H7 (cell line): ENCODE data around the gene RAPGEF3. TPM values are rescaled to one million over a fixed set of nuclear protein-coding genes. Genes with fewer than 3 reads are reported as not detected.

Experiments used
- DNase-seq: peaks from one replicate; pipeline ENCODE4 v3.0.0; 2012
- H3K27me3 ChIP-seq: 2 replicates; pipeline ENCODE4 v1.6.0; 2011; ENCODE audit warnings: mild to moderate bottlenecking, low read length; ENCODE audit not compliant: control insufficient read depth, insufficient read depth
- H3K36me3 ChIP-seq: replicated peaks from 2 replicates; pipeline ENCODE4 v1.5.1; 2011; ENCODE audit warnings: low read length; ENCODE audit not compliant: control insufficient read depth, insufficient read depth
- H3K4me3 ChIP-seq: 2 replicates; pipeline ENCODE4 v1.5.1; 2011; ENCODE audit warnings: low read depth, mild to moderate bottlenecking, control low read depth, low read length, moderate library complexity; ENCODE audit not compliant: insufficient read depth
- total RNA-seq: library from RNA; depleted of rRNA; stranded (reverse); fragments of >200 nt; shearing (Covaris generic); gene quantifications from 2 replicates; pipeline ENCODE4 v1.2.3, GENCODE V29; 2014

The RAPGEF3 gene
- total RNA-seq, 1 experiment from 2014 or later, result 10.5 TPM

DNA sequence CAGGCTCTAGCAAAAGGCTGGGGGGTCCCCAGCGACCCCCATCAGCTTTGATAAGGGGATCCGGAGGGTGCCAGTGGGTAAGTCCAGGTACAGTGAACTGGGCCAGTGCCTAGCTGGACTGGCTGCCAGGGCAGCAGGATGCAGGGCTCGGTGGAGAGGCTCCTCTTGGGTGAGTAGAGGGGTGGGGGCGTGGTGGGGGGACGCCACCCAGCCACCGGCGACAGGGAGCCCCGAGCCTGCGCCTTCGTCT lies 171 bp downstream of the RAPGEF3 start:
- DNase-seq, result no peak
- H3K36me3 ChIP-seq, result no peaks in the 10 kb centered on the region
- H3K27me3 ChIP-seq, result 0 out of 2 replicates have a peak, but pooled peaks cover 1% of the 10 kb centered on the region
- H3K4me3 ChIP-seq, result peak overlapping the region; percentile 57

DNA sequence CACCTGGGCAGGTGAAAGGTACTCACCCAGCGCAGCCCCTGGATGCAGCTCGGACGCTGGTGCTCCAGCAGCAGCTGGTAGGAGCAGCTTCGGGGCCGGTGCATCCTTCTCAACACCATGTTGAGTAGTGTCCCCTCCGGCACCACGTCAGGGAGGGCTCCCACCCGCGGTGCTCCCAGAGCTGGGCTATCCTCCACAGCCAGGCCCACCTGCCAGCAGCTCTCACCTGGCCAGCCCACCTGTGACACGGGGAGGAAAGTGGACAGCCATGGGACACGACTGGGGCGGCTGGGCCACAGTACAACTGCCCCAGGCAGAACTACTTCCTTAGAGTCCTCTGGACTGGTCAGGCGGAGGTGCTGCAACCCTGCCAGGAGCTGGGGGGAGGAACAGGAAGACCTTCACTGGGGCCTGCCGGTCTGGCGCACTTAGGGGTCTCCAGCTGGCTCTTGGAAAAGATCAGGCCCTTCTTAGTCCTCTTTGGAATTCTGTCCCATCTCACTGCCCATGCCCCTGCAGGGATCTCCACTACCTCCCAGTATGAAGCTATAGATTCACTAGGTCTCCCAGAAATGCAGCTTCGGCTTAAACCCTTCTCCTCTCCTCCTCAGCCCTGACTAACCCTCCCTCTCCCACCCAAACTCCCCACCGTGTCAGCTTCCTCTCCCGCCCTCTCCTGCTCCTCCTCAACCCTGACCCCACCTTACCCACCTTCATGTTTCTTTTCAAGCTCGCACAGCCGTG lies 668 bp downstream of the RAPGEF3 start:
- Histone ChIP-seq H3K36me3 (no peaks in the 10 kb centered on the region), H3K27me3 (0 out of 2 replicates have a peak, but pooled peaks cover 1% of the 10 kb centered on the region), H3K4me3 (peak overlapping the region; percentile 57)
- peak; percentile 83 for DNase-seq

DNA sequence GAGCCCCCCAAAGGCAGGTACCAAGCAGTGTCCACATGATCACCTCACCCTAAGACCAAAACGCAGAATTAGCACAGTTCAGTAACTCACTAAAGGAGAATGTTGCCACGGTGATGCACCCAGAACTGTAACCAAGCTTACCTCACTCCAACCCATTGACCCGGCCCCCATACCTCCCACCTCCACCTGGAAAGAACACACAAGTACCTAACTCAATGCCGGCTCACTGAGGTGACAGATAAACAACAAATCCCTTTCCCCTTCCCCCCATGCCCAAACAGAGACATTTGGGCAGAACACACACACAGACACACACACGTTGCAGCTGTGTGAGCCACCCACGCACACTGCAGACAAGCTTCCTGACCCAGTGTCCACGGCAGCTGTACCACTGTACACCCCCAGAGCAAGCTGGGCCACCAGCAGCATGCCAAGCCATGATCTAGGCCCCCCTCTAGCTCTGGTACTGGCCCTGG lies 1.3 kb downstream of the RAPGEF3 start:
- DNase-seq, result no peak
- H3K36me3 ChIP-seq, result no peaks in the 10 kb centered on the region
- H3K4me3 ChIP-seq, result no peak overlapping the region
- H3K27me3 ChIP-seq, result 0 out of 2 replicates have a peak, but pooled peaks cover 1% of the 10 kb centered on the region

DNA sequence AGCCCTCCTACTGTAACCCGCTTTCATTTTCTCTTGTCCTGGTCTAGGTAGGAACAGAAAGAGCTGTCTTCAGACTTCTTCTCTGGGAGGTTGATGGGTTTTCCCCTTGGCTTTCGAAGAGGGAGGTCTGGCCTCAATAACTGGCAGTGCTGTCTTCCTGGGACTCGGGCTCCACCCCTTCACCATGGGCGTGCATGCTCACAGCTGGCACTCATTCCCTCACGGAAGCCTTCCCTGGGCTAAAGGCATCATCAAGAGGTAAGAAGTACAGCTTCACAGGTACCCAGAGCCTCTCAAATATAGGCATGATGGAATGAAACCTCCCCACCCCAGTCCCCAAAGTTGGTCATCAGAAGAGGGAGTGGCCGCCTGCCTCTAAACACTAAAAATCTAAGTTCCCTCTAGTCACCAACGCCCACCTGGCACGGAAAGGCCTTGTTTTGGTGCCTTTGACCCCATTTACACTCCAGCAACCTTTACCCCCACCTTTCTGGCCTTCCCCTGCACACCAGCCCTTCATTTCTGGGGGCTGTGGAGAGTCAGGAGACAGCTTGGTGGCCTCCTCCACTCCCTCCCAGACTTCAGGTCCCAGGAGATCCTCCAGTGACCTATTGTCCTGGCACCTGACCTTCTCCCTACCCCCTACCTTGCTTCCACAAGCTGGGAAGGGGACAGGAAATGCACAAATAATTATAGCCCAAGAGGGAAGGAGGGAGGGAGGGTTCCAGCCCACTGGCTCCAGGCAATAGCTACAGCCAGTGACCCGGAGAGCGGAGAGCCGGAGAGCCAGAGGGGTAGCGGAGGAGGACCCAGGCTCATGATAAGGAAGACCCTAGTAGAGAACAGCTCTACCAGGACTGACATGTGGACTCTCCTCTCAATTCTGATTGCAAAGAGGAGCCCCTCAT lies 2.8 kb downstream of the RAPGEF3 start:
- no peak for DNase-seq
- no peaks in the 10 kb centered on the region; the same call in 1 of the 2 replicates for H3K36me3 ChIP-seq
- 0 out of 2 replicates have a peak, but pooled peaks cover 1% of the 10 kb centered on the region for H3K27me3 ChIP-seq
- H3K4me3 ChIP-seq, result no peak overlapping the region

DNA sequence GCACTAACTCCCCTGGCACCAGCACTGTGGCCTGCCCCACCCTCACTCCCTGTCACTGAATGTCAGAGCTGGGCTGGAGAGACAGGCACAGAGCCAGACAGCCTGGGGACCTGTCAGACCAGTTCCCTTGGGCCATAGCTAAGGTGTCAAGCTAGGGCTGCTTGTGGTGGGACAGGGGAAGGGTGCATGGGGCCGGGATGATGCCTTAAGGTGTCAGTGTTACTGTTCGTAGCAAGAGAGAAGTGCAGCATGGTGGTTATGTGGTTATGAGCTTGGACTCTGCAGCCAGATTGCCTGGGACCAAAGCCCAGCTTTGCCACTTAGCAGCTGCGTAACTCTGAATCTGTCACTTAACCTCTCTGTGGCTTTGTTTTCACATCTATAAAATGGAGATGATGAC lies 3.8 kb downstream of the RAPGEF3 start:
- DNase-seq, result no peak

DNA sequence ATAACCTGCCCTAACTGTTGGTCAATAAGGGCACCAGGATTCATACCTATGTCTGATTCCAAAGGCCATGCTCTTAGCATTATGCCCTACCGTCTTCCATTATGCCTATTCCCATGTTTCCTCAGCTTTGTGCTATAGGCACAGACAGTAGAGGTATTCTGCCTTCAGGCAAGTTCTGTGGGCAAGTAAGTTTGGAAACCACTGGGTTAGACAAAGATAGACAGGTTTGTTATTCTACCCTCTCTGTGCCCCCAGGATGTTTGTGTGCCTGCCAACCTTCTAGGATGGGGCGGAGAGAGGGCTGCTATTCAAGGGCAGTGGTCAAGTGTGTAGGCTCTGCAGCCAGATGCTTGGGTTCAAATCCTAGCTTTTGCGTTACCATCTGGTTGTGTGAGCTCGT lies 4.6 kb downstream of the RAPGEF3 start:
- no peak overlapping the region for H3K4me3 ChIP-seq
- no peak for DNase-seq
- H3K36me3 ChIP-seq, result no peaks in the 10 kb centered on the region; the same call in 1 of the 2 replicates
- no peaks in the 10 kb centered on the region for H3K27me3 ChIP-seq

More for the DNA sequence above, 3.8 kb downstream of the RAPGEF3 start:
- H3K4me3 ChIP-seq, result no peak overlapping the region
- 0 out of 2 replicates have a peak, but pooled peaks cover 1% of the 10 kb centered on the region for H3K27me3 ChIP-seq
- H3K36me3 ChIP-seq, result no peaks in the 10 kb centered on the region; the same call in 1 of the 2 replicates

DNA sequence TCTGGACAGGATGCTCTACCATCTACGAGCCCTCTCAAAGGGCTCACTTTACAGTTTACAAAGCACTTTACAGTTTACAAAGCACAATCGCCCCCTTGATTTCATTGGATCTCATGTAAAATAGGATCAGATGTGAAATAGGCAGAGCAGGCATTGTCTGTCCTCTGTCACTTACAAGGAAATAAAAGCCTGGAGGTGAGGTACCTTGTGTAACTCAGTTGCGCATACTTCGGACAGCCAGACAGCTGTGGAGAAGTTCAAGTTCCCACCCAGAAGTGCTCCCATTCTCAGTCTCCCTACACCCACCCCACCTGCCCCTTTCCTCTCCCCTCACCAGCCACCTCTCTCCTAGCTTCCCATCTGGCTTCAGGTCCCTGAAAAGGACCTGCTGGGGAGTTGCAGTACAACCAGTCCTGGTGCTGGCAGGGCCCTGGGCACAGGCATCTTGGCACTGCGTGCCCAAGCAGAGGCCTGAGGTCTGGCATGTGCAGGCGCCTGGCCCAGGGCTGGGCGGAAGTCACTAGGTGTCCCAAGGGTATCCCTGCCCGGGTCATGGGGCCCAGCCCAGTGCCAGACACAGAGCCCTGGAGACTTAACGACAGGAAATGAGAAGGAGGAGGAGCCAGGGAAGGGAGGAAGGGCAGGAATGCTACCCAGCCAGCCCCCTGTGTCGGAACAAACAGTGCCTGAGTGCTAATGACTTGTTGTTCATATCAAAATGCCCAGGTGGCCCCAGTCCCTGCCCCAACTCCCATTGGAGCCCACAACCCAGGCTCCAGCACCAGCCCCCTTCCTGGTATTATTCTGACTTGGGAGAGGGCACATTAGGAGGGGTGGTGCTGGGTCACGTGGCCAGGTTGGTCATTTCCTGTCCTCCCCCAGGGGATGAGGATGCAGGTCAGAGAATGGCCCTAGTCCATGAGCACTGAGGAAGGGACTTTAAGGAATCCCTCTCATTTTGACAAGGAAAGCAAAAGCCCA lies 5.4 kb downstream of the RAPGEF3 start:
- Histone ChIP-seq H3K27me3 (no peaks in the 10 kb centered on the region), H3K36me3 (peaks cover under 1% of the 10 kb centered on the region), H3K4me3 (no peak overlapping the region)
- DNase-seq, result peak; percentile 84

DNA sequence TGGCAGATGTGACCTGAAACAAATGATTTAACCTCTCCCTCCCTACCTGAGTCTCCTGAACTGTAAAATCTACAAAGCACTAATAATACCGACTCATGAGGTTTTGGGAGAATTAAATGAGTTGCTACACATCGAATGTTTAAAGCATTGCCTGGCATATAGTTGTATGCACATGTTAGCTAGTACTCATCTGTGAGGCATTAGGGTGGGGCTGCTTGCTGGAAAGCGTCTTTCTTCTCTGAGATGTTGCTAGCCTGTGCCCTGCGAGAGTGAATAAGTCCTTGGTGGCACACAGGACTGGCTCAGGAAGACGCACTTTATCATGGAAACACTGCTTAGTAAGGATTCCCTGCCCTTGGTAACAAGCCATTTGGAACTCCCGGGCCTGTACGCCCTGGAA lies 6.1 kb downstream of the RAPGEF3 start:
- H3K4me3 ChIP-seq, result no peak overlapping the region
- peaks cover 4% of the 10 kb centered on the region for H3K36me3 ChIP-seq
- no peak for DNase-seq
- no peaks in the 10 kb centered on the region for H3K27me3 ChIP-seq

DNA sequence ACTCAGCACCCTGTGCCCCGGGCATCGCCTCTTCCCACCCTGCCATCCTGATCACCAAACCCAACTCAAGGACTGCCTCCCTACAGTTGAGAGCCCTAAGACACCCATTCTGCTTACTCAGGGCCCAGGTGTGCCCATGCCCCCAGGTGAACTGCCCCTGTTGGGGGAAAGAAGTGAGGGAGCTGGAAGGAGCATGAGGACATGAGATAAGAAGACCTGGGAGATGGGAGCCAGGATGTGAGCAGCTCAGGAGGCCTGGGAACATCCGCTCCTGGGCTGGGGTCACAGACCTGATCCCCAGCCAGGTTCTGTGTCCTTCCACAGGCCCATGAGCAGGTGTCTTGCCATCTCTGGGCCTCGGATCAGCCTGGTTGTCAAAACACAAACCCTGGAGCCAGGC lies 6.6 kb downstream of the RAPGEF3 start:
- Histone ChIP-seq H3K27me3 (no peaks in the 10 kb centered on the region), H3K36me3 (peaks cover 4% of the 10 kb centered on the region), H3K4me3 (no peak overlapping the region)
- no peak for DNase-seq

DNA sequence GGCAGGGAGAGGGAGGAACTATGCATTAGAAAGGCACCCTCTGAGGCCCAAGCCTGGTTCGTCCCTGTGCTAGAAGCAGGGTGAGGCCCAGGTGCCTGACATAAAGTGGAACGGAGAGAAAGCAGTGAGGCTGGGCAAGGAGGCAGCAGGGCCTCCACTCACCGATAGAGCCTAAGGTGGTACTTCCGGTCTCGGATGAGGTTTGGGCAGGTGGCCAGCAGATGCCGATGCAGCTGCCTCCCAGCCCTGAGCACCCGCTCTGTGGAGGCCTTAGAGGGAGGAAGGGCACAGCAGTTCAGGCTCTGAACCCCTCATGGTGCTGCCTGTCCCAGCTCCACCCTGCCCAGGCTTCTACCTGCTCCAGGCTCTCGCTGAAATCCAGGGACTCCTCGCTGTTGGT lies 7.1 kb downstream of the RAPGEF3 start:
- Histone ChIP-seq H3K4me3 (no peak overlapping the region), H3K36me3 (peaks cover 4% of the 10 kb centered on the region), H3K27me3 (no peaks in the 10 kb centered on the region)
- no peak for DNase-seq

DNA sequence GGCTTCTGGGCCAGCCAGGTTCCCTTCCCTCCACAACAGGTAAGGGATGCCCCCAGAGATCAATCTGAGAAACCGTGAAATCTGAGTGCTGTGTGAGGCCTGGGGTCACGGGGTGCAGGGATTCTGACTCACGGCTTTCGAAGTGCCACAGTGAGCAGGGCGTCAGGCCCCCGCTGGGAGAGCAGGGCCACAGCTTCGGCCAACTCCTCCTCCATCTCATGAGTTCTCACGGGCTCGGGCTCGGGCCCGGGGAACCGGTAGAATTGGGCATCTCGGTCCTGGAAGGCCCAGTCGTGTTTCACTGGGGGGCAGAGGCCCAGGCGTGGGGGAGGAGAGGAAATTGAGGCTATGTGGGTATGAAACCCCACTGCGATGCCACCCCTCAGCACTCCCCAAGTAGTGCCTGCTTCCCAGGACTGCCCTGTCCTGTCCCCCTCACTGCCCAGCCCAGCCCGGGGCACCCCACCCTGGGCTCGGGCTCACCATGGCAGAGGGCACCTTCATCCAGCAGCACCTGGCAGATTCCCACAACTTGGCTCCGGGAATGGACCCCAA lies 7.7 kb downstream of the RAPGEF3 start:
- H3K27me3 ChIP-seq, result no peaks in the 10 kb centered on the region
- H3K36me3 ChIP-seq, result peaks cover 4% of the 10 kb centered on the region
- H3K4me3 ChIP-seq, result no peak overlapping the region
- DNase-seq, result no peak

DNA sequence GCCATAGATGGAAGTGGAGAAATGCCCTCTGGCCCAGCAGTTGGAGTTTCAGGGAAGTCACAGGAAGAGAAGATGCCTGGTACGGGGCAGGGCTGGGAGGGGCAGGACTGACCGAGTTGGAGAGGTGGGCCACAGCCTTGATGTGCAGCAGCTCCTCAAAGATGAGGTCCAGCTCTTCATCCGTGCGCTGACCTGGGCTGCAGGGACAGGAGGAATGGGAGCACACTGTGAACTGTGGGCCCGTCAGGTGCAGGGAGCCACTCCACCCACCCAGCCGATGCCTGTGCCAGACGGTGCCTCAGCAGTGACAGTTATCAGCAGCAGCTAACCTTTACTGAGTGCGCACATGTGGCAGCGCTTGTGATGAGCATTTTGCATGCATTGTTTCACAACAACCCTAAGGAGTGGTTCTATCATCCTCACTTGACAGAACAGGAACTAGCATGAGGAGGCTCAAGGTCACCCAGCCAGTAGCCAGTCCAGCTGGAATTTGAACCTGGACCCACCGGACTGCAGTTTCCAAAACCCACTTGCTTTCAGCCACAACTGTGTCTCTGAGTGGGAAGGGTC lies 8.4 kb downstream of the RAPGEF3 start:
- peaks cover 4% of the 10 kb centered on the region for H3K36me3 ChIP-seq
- no peak for DNase-seq
- no peaks in the 10 kb centered on the region for H3K27me3 ChIP-seq
- no peak overlapping the region for H3K4me3 ChIP-seq

DNA sequence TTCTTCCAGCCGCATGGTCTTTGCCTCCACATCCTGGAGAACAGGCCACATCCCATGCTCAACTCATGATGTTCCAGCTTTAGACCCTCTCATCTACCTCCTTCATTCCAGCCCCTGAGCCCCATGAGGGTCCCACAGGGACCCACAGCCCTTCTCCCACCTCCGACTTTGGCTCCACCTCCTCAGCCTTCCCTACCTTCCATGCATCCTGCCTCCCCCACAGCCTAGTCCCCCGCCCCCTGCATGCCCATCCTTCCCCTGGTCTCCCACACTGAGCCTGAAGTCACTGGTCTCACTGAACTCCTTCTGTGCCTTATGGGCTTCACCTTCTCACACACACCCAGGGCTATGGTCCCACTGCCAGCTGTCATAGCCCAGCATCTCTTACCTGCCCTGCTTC lies 9.8 kb downstream of the RAPGEF3 start:
- DNase-seq, result no peak
- H3K4me3 ChIP-seq, result no peak overlapping the region
- no peaks in the 10 kb centered on the region for H3K27me3 ChIP-seq

DNA sequence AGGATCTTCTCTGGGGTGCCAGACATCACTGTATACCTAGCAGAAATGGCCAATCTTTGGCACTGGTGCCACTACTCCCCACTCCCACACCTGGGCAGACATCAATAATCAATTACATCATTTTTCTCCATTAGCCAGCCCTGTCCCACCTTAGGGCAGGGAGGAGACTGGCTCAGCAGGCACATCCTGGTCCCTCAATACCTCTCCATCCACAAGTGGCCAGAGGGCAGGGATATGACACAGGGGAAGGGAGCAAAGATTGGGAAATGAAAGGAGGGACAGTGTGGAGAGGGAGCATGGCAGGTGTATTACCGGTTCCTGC lies 10.2 kb downstream of the RAPGEF3 start:
- DNase-seq, result no peak
- no peaks in the 10 kb centered on the region for H3K27me3 ChIP-seq
- peaks cover 4% of the 10 kb centered on the region for H3K36me3 ChIP-seq
- no peak overlapping the region for H3K4me3 ChIP-seq

More for the DNA sequence above, 9.8 kb downstream of the RAPGEF3 start:
- peaks cover 4% of the 10 kb centered on the region for H3K36me3 ChIP-seq
